SU-DHL-6 (cell line): ENCODE measurements around the gene PHLDB1.

Source experiments
- EZH2phosphoT487 ChIP-seq: fragments of 200-600 bp; sonication (generic), shearing (Covaris generic); conservative IDR thresholded peaks from 2 replicates; pipeline ENCODE4 v1.6.1; 2018; ENCODE audit warnings: mild to moderate bottlenecking, antibody characterized with exemption, low read length, moderate library complexity, mixed read lengths
- TF ChIP-seq, protein P1 (sequence below): fragments of 200-600 bp; sonication (generic); IDR thresholded peaks from one replicate; pipeline ENCODE4 v1.5.1; 2017; ENCODE audit warnings: antibody characterized with exemption, mild to moderate bottlenecking, low read length, moderate library complexity; ENCODE audit not compliant: insufficient read depth, poor library complexity, severe bottlenecking

DNA sequence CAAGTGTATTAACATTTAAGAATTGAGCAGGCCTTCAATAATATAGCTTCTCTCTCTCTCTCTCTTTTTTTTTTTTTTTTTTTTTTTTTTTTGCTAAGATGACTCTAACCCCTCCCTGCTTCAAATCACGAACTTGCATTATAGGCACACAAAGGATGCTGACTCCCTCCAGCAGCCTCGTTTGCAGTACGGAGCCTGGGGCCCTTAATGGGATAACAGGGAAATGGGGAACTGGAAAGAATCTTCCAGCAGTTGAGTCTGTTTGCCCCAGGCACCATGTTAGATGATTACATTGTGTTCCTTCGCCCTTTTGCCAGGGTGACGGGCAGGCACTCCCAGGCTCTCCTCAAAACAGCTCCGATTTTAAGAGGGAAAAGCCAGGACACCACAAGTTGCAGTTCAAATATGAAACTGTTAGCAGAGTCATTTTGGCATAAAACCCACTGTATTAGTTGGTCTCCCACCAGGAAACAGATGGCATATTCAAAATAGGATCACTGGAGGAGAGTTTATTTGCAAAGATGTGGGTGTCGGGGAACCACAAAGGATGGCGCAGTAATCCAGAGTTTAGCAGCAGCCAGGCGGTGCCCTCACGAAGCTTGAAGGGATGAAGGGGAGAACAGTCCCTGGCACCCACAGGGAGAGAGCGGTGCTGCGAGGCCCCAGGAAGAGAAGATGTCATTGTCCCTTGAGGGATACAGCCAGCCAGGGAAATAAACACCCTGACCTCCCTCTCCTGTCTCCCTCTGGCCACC lies 98.6 kb downstream of the PHLDB1 start:
- TF ChIP-seq, protein P1, sequence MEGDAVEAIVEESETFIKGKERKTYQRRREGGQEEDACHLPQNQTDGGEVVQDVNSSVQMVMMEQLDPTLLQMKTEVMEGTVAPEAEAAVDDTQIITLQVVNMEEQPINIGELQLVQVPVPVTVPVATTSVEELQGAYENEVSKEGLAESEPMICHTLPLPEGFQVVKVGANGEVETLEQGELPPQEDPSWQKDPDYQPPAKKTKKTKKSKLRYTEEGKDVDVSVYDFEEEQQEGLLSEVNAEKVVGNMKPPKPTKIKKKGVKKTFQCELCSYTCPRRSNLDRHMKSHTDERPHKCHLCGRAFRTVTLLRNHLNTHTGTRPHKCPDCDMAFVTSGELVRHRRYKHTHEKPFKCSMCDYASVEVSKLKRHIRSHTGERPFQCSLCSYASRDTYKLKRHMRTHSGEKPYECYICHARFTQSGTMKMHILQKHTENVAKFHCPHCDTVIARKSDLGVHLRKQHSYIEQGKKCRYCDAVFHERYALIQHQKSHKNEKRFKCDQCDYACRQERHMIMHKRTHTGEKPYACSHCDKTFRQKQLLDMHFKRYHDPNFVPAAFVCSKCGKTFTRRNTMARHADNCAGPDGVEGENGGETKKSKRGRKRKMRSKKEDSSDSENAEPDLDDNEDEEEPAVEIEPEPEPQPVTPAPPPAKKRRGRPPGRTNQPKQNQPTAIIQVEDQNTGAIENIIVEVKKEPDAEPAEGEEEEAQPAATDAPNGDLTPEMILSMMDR, result no peak
- no peak for TF ChIP-seq EZH2phosphoT487
